Measurements from ENCODE around the gene EFCAB12.

The EFCAB12 gene

GRCh38 chr3:129377615-129378014 is 50.8 kb downstream of the EFCAB12 start:
- no peak overlapping the region for H3K4me3 ChIP-seq (ENCODE audit: low read depth, low read length)
- H3K9me3 ChIP-seq (ENCODE audit: control insufficient read depth, low read length), result no peaks in the 10 kb centered on the region
- H3K79me2 ChIP-seq, result no peaks in the 10 kb centered on the region
- H3K36me3 ChIP-seq (ENCODE audit: control insufficient read depth, insufficient read depth, low read length), result no peaks in the 10 kb centered on the region
- H3K27ac ChIP-seq, result no peak overlapping the region
- no peak overlapping the region for H3K9ac ChIP-seq
- no peaks in the 10 kb centered on the region for H3K4me1 ChIP-seq
- no peak overlapping the region for H2AFZ ChIP-seq
- no peaks in the 10 kb centered on the region for H3K27me3 ChIP-seq (ENCODE audit: control insufficient read depth, insufficient read depth, low read length)
- no peak overlapping the region for H3K4me2 ChIP-seq (ENCODE audit: low read length)
- no peak for TF ChIP-seq CTCF (IDR thresholded peaks at IDR 0.05)

GRCh38 chr3:129375099-129375498 is 53.3 kb downstream of the EFCAB12 start:
- Histone ChIP-seq H3K79me2 (no peaks in the 10 kb centered on the region), H3K27ac (no peak overlapping the region), H3K4me2 (ENCODE audit: low read length) (no peak overlapping the region), H3K4me3 (ENCODE audit: low read depth, low read length) (no peak overlapping the region), H3K27me3 (ENCODE audit: control insufficient read depth, insufficient read depth, low read length) (no peaks in the 10 kb centered on the region), H3K36me3 (ENCODE audit: control insufficient read depth, insufficient read depth, low read length) (no peaks in the 10 kb centered on the region), H2AFZ (no peak overlapping the region), H3K9ac (no peak overlapping the region), H3K4me1 (no peaks in the 10 kb centered on the region), H3K9me3 (ENCODE audit: control insufficient read depth, low read length) (no peaks in the 10 kb centered on the region)
- TF ChIP-seq CTCF (IDR thresholded peaks at IDR 0.05), result no peak

- H3K9me3 ChIP-seq (ENCODE audit: control insufficient read depth, low read length), result no peaks in the 10 kb centered on the region
- no peak overlapping the region for H2AFZ ChIP-seq
- H3K36me3 ChIP-seq (ENCODE audit: control insufficient read depth, insufficient read depth, low read length), result no peaks in the 10 kb centered on the region
- H3K79me2 ChIP-seq, result peaks cover 2% of the 10 kb centered on the region
- H3K27me3 ChIP-seq (ENCODE audit: control insufficient read depth, insufficient read depth, low read length), result no peaks in the 10 kb centered on the region
- no peak overlapping the region for H3K27ac ChIP-seq
- H3K4me1 ChIP-seq, result peaks cover 9% of the 10 kb centered on the region
- H3K4me3 ChIP-seq (ENCODE audit: low read depth, low read length), result no peak overlapping the region
- no peak overlapping the region for H3K4me2 ChIP-seq (ENCODE audit: low read length)
- TF ChIP-seq CTCF (IDR thresholded peaks at IDR 0.05), result no peak
- H3K9ac ChIP-seq, result no peak overlapping the region
Measured at GRCh38 chr3:129371041-129371826, 57.2 kb downstream of the EFCAB12 start.

GRCh38 chr3:129370248-129370964 is 58.0 kb downstream of the EFCAB12 start:
- H3K4me3 ChIP-seq (ENCODE audit: low read depth, low read length), result no peak overlapping the region
- TF ChIP-seq CTCF (IDR thresholded peaks at IDR 0.05), result no peak
- no peak overlapping the region for H3K9ac ChIP-seq
- no peak overlapping the region for H2AFZ ChIP-seq
- H3K27me3 ChIP-seq (ENCODE audit: control insufficient read depth, insufficient read depth, low read length), result no peaks in the 10 kb centered on the region
- peaks cover 2% of the 10 kb centered on the region for H3K79me2 ChIP-seq
- no peaks in the 10 kb centered on the region for H3K36me3 ChIP-seq (ENCODE audit: control insufficient read depth, insufficient read depth, low read length)
- H3K27ac ChIP-seq, result no peak overlapping the region
- no peak overlapping the region for H3K4me2 ChIP-seq (ENCODE audit: low read length)
- H3K9me3 ChIP-seq (ENCODE audit: control insufficient read depth, low read length), result no peaks in the 10 kb centered on the region
- peaks cover 9% of the 10 kb centered on the region for H3K4me1 ChIP-seq
